Heart left ventricle (tissue), 13 donors: ENCODE measurements around the gene SCAF8.

Source experiments
- POLR2A ChIP-seq, 2 donors: fragments of 450-650 bp; IDR thresholded peaks; one replicate each; pipeline ENCODE4 v1.6.1; 2017; ENCODE audit warnings: antibody characterized with exemption in 2 of 2, mild to moderate bottlenecking in 2 of 2, moderate library complexity in 2 of 2
- TF ChIP-seq, protein P1 (sequence below), 12 donors: fragments of 200-600 bp; sonication (generic) in 4 of 12; IDR thresholded peaks; one replicate each; pipeline versions ENCODE4 v1.5.0 to v1.8.0; 2018 to 2022; ENCODE audit warnings: antibody characterized with exemption in 12 of 12, mild to moderate bottlenecking in 5 of 12
- donor health status: ischemic (EF 13 %, LVEDD 7.1; RV severe dilation, severe dysfunction).
- donor health status: DM: no; HTN: yes; CAD: no.
- donor health status: DM: no; HTN: no; CAD: no.
- donor health status: ischemic (EF 25% LVEDD 6.9; RV normal size, moderate dysfunction).
- donor health status: ischemic (EF 25% LVEDD 5.7; RV mildly dilated, moderate dysfunction).
- donor health status: ischemic (EF 35%, LVEDD 5.7; RV mildly dilated, moderate dysfunction).
- donor health status: nonischemic (EF 11% LVEDD 7.7; RV severe dilation, severe dysfunction).
- donor health status: DM: yes; HTN: yes; CAD: no.
- donor health status: PGD.
- donor health status: ischemic (EF 29% LVEDD 5.4; RV normal size, mild dysfunction).
- donor health status: nonischemic (EF 23%, LVEDD 6.1; RV moderate dilation, normal function).

DNA sequence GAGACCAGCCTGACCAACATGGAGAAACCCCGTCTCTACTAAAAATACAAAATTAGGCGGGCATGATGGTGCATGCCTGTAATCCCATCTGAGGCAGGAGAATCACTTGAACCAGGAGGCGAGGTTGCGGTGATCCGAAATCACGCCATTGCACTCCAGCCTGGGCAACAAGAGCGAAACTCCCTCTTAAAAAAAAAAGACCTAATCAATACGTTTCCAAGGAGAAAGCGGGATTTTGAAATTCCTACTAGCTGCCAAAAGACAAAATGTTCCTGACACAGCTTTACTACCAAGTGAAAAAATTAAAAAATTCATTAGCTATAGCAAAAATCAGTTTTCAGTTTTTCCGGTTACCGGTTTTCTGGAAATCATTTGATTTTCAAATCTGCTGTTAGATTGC lies 129.3 kb downstream of the SCAF8 start:
- TF ChIP-seq POLR2A (IDR thresholded peaks at IDR 0.05): no peak
- TF ChIP-seq, protein P1, sequence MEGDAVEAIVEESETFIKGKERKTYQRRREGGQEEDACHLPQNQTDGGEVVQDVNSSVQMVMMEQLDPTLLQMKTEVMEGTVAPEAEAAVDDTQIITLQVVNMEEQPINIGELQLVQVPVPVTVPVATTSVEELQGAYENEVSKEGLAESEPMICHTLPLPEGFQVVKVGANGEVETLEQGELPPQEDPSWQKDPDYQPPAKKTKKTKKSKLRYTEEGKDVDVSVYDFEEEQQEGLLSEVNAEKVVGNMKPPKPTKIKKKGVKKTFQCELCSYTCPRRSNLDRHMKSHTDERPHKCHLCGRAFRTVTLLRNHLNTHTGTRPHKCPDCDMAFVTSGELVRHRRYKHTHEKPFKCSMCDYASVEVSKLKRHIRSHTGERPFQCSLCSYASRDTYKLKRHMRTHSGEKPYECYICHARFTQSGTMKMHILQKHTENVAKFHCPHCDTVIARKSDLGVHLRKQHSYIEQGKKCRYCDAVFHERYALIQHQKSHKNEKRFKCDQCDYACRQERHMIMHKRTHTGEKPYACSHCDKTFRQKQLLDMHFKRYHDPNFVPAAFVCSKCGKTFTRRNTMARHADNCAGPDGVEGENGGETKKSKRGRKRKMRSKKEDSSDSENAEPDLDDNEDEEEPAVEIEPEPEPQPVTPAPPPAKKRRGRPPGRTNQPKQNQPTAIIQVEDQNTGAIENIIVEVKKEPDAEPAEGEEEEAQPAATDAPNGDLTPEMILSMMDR (IDR thresholded peaks at IDR 0.05): no peak
